ENCODE results near the gene IRF1. TPM values are rescaled to one million over a fixed set of nuclear protein-coding genes. Genes with fewer than 3 reads are reported as not detected.
A peak's percentile ranks its signal among the peaks of the same experiment; 100 is the strongest.
"Not testable (repeated sequence)": the region's sequence is repeated elsewhere in the genome, so short reads cannot be mapped to it uniquely, and the experiment has no call there.

IRF1 gene
- total and polyA plus RNA-seq, 12 donors = 3.0 to 116 (median 20.1) TPM

- 37 to 50% (median 42%) methylated on average over 8 to 11 of the region's 11 CpGs for WGBS, 4 donors
- no peaks in the 10 kb centered on the region for H3K27me3 ChIP-seq
- peak; percentile 27 to 58 (median 37) for DNase-seq
- no peaks in the 10 kb centered on the region for H3K4me1 ChIP-seq (replicated peaks in 1 of 2)
- no peaks in the 10 kb centered on the region for H3K36me3 ChIP-seq (replicated peaks in 1 of 2)
- TF ChIP-seq POLR2A (IDR thresholded peaks at IDR 0.05) (no peak), CTCF (IDR thresholded peaks at IDR 0.05) (peak; percentile 70 to 93 (median 83))
- H3K27ac ChIP-seq = no peak overlapping the region
- H3K9me3 ChIP-seq (replicated peaks in 1 of 3) = no peaks in the 10 kb centered on the region
- intact Hi-C loops (cut with DNase I) = loop anchor here in 1 of 2 donors (5.0 kb wide), 1 partner anchor 296 kb away; no protein-coding TSS in a partner anchor
- H3K4me3 ChIP-seq = peak overlapping the region in 1 of 4 donors; percentile 4
These were observed 35.9 kb upstream of the IRF1 start for GRCh38 chr5:132526290-132526973.

- TF ChIP-seq CTCF (IDR thresholded peaks at IDR 0.05) (no peak), POLR2A (IDR thresholded peaks at IDR 0.05) (no peak)
- Histone ChIP-seq H3K36me3 (replicated peaks in 1 of 2) (no peaks in the 10 kb centered on the region), H3K27ac (no peak overlapping the region), H3K4me1 (replicated peaks in 1 of 2) (no peaks in the 10 kb centered on the region), H3K4me3 (no peak overlapping the region), H3K27me3 (no peaks in the 10 kb centered on the region), H3K9me3 (replicated peaks in 1 of 3) (no peaks in the 10 kb centered on the region)
- no peak for DNase-seq
- intact Hi-C loops (cut with DNase I) = loop anchor here in 1 of 2 donors (5.0 kb wide), 1 partner anchor 297 kb away; no protein-coding TSS in a partner anchor
These were observed 34.7 kb upstream of the IRF1 start for GRCh38 chr5:132525299-132525724.

- H3K9me3 ChIP-seq (replicated peaks in 1 of 3); DNase-seq; H3K4me1 ChIP-seq (replicated peaks in 1 of 2); H3K27ac ChIP-seq; H3K27me3 ChIP-seq; H3K4me3 ChIP-seq; H3K36me3 ChIP-seq (replicated peaks in 1 of 2): not testable (repeated sequence)
- 82 to 96% (median 85%) methylated on average over 5 of the region's 5 CpGs for WGBS, 4 donors
- intact Hi-C loops (cut with DNase I) = loop anchor here in 1 of 2 donors (5.0 kb wide), 1 partner anchor 297 kb away; no protein-coding TSS in a partner anchor
These were observed 34.3 kb upstream of the IRF1 start for GRCh38 chr5:132524877-132525276.

- WGBS, 4 donors = 85 to 91% (median 88%) methylated on average over 1 of the region's 1 CpG
- H3K4me1 ChIP-seq (replicated peaks in 1 of 2); H3K4me3 ChIP-seq; H3K36me3 ChIP-seq (replicated peaks in 1 of 2); H3K9me3 ChIP-seq (replicated peaks in 1 of 3); H3K27me3 ChIP-seq; DNase-seq; H3K27ac ChIP-seq; intact Hi-C loops (cut with DNase I): not testable (repeated sequence)
These were observed 31.5 kb upstream of the IRF1 start for GRCh38 chr5:132522067-132522466.

GRCh38 chr5:132513618-132514336 is 23.2 kb upstream of the IRF1 start:
- H3K9me3 ChIP-seq (replicated peaks in 1 of 3); intact Hi-C loops (cut with DNase I); H3K4me1 ChIP-seq (replicated peaks in 1 of 2); H3K4me3 ChIP-seq; H3K27ac ChIP-seq; DNase-seq; H3K27me3 ChIP-seq; H3K36me3 ChIP-seq (replicated peaks in 1 of 2): not testable (repeated sequence)
- 90 to 92% (median 91%) methylated on average over 8 to 18 of the region's 25 CpGs for WGBS, 4 donors
